Activated CD4-positive, alpha-beta memory T cell treated with anti-CD3 and anti-CD28 coated beads for 36 hours (primary cell): ENCODE data around the gene LSM12. TPM values are rescaled to one million over a fixed set of nuclear protein-coding genes. Genes with fewer than 3 reads are reported as not detected.

Source experiments
- CTCF ChIA-PET: fragments of 350-600 bp; sonication (Branson Sonifier 250); formaldehyde crosslinking; loops from one replicate; lab custom pipeline; 2021; ENCODE audit warnings: antibody characterized with exemption, inconsistent platforms; lab: Charles Lee
- POLR2A ChIA-PET: fragments of 350-600 bp; sonication (Branson Sonifier 250); formaldehyde crosslinking; loops from one replicate; lab custom pipeline; 2021; ENCODE audit warnings: antibody characterized with exemption; lab: Charles Lee
- DNase-seq: peaks from one replicate; pipeline ENCODE4 v3.0.0-alpha.2; 2020
- H3K27ac Mint-ChIP-seq: one replicate; pipeline ENCODE4 v1.8.0; 2021; ENCODE audit warnings: mixed read lengths
- H3K27me3 Mint-ChIP-seq: one replicate; pipeline ENCODE4 v1.8.0; 2021; ENCODE audit warnings: mixed read lengths
- H3K36me3 Mint-ChIP-seq: one replicate; pipeline ENCODE4 v1.8.0; 2021; ENCODE audit warnings: mixed read lengths
- H3K4me1 Mint-ChIP-seq: one replicate; pipeline ENCODE4 v1.8.0; 2021; ENCODE audit warnings: low read depth, mixed read lengths
- H3K4me3 Mint-ChIP-seq: one replicate; pipeline ENCODE4 v1.8.0; 2021; ENCODE audit warnings: mild to moderate bottlenecking, mixed read lengths
- H3K9me3 Mint-ChIP-seq: one replicate; pipeline ENCODE4 v1.8.0; 2021; ENCODE audit warnings: mixed read lengths
- intact Hi-C: fragments of 100-400 bp; cut with micrococcal nuclease; formaldehyde crosslinking; loops from one replicate; pipeline ENCODE4 v1.15.1; 2023
- total RNA-seq, 2 experiments: library from RNA; stranded (reverse); gene quantifications; one replicate each; pipeline ENCODE4 v1.2.3, GENCODE V29; 2021

The LSM12 gene
- total RNA-seq, 2 experiments from 2014 or later: 76.8 to 81.8 TPM

DNA sequence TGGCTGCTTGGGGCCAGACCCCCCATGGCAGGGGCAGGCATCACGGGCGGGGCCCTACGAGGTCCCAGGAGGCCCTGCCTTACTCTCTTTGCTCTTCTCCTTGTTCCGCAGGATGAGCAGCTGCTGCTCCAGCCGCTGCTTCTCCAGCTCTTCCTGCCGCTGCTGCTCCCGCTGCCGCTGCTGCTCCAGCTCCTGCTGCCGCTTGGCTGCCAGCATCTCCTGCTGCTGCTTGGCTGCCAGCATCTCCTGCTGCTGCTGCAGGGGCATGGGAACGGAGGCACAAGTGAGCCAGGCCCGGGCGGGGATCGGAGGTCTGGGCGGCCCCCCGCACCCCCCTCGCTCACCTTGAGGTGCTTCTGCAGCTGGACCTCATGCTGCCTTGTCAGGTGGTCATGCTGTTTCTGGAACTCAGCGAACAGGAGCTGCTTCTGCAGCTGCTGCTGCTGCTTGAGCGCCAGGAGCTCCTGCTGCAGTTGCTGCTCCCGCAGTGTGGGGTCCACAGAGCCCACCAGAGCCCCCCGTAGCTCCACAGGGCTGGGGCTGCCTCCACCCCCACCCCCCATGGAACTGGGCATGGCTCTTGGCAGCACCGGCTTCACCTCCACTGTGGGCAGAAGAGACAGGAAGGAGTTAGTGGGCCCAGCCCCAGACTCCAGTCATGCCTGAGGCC is 26.9 kb upstream of the LSM12 start:
- ChIA-PET POLR2A (no interaction called here), CTCF (no interaction called here)
- Mint-ChIP-seq H3K27me3 (no peaks in the 10 kb centered on the region), H3K4me1 (peaks cover 8% of the 10 kb centered on the region), H3K9me3 (no peaks in the 10 kb centered on the region), H3K27ac (no peak overlapping the region), H3K4me3 (no peak overlapping the region), H3K36me3 (no peaks in the 10 kb centered on the region)
- intact Hi-C loops: no loop called here
- no peak for DNase-seq

DNA sequence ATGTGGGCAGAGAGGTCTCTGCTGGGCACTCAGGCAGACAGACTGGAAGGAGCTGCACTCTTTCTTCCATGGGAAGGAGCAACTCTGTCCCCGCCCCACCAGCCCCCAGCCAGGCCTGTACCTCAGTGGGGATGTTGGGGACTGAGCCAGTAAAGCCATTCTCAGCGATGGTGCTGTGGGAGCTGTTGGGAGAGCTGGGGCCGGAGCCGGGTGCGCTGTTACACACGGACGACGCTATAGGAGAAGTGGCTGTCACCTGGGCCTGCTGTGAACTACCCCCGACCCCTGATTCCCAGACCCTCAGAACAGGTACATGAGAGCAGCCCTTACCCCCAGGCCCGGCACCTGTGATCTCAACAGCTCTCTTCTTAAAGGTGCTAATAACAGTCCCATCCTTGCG is 25.6 kb upstream of the LSM12 start:
- Mint-ChIP-seq H3K27me3 (no peaks in the 10 kb centered on the region), H3K4me3 (no peak overlapping the region), H3K4me1 (peaks cover 14% of the 10 kb centered on the region), H3K9me3 (no peaks in the 10 kb centered on the region), H3K36me3 (no peaks in the 10 kb centered on the region), H3K27ac (no peak overlapping the region)
- ChIA-PET CTCF (no interaction called here), POLR2A (interaction anchor here (1.0 kb wide), 1 partner anchor 32 kb away, joined by 3 read pairs; the partner anchor contains the start of gene HDAC5)
- intact Hi-C loops: no loop called here
- DNase-seq: no peak

- ChIA-PET POLR2A (interaction anchor here (1.0 kb wide), 1 partner anchor 32 kb away, joined by 3 read pairs; the partner anchor contains the start of gene HDAC5), CTCF (interaction anchor here (0.6 kb wide), 1 partner anchor 341 kb away, joined by 3 read pairs; no protein-coding TSS in a partner anchor)
- no peaks in the 10 kb centered on the region for H3K9me3 Mint-ChIP-seq
- H3K27ac Mint-ChIP-seq: no peak overlapping the region
- intact Hi-C loops: no loop called here
- DNase-seq: no peak
- no peak overlapping the region for H3K4me3 Mint-ChIP-seq
- H3K36me3 Mint-ChIP-seq: peaks cover 1% of the 10 kb centered on the region
- H3K27me3 Mint-ChIP-seq: no peaks in the 10 kb centered on the region
- peaks cover 20% of the 10 kb centered on the region for H3K4me1 Mint-ChIP-seq
Observed at GRCh38 chr17:44091200-44091997, 24.9 kb upstream of the LSM12 start.

GRCh38 chr17:44088254-44088653 is 21.8 kb upstream of the LSM12 start:
- Mint-ChIP-seq H3K27ac (no peak overlapping the region), H3K36me3 (peaks cover 1% of the 10 kb centered on the region), H3K4me3 (no peak overlapping the region), H3K9me3 (no peaks in the 10 kb centered on the region), H3K4me1 (peaks cover 18% of the 10 kb centered on the region), H3K27me3 (no peaks in the 10 kb centered on the region)
- no peak for DNase-seq
- intact Hi-C loops: no loop called here
- ChIA-PET POLR2A (no interaction called here), CTCF (interaction anchor here (1.7 kb wide), 1 partner anchor 47 kb away, joined by 3 read pairs; no protein-coding TSS in a partner anchor)

DNA sequence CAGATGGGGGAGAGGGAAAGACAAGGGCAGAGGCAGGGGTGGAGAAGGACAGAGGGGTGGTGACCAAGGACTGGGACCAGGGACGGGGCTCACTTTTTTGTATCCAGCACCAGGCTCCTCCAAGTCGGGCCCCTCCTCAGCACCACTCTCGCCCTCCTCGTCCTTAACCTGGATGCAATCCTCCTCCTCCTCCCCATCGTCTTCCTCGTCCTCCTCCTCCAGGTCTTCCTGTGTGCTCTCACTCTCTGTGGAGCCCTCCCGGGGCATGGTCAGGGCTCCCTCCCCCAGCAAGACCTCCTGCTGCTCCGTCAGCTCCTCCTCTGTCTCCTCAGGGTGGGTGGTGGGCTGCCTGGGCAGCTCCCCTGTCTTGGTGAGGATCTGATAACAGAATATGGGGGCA is 20.8 kb upstream of the LSM12 start:
- no peak for DNase-seq
- intact Hi-C loops: no loop called here
- Mint-ChIP-seq H3K27me3 (no peaks in the 10 kb centered on the region), H3K27ac (peak overlapping the region; percentile 74), H3K4me1 (peaks cover 18% of the 10 kb centered on the region), H3K4me3 (no peak overlapping the region), H3K9me3 (no peaks in the 10 kb centered on the region), H3K36me3 (peaks cover 4% of the 10 kb centered on the region)
- POLR2A ChIA-PET: no interaction called here
- CTCF ChIA-PET: interaction anchor here (0.6 to 1.2 kb wide), 3 partner anchors 28 to 99 kb away, joined by 3 to 4 read pairs (median 3); partner anchors contain the start of gene HDAC5

- peak; percentile 80 for DNase-seq
- ChIA-PET POLR2A (no interaction called here), CTCF (interaction anchor here (0.6 to 1.2 kb wide), 3 partner anchors 29 to 99 kb away, joined by 3 to 4 read pairs (median 3); partner anchors contain the start of gene HDAC5)
- intact Hi-C loops: no loop called here
- peaks cover 4% of the 10 kb centered on the region for H3K36me3 Mint-ChIP-seq
- H3K4me1 Mint-ChIP-seq: peaks cover 18% of the 10 kb centered on the region
- no peak overlapping the region for H3K4me3 Mint-ChIP-seq
- no peaks in the 10 kb centered on the region for H3K9me3 Mint-ChIP-seq
- no peaks in the 10 kb centered on the region for H3K27me3 Mint-ChIP-seq
- H3K27ac Mint-ChIP-seq: peak overlapping the region; percentile 74
Observed at GRCh38 chr17:44086364-44087311, 20.2 kb upstream of the LSM12 start.

DNA sequence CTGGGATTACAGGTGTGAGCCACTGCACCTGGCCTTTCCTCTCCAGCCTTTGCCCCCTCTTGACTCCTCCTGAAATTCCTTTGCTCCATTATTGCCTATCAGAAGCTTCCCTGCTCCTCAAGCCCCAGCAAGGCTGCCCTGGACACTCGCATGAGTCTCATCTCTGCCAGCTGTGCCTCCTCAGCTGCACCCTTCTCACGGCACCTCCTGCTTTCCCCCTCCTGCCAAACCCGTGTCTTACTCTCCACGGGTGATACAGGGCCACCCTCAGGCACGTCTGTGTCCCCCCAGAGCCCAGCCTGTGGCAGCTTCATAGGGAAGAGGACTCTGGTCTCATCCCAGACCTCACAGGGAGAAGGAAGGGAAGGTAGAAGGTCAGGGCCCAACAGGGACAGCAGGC is 19.4 kb upstream of the LSM12 start:
- peaks cover 18% of the 10 kb centered on the region for H3K4me1 Mint-ChIP-seq
- H3K36me3 Mint-ChIP-seq: peaks cover 4% of the 10 kb centered on the region
- H3K4me3 Mint-ChIP-seq: no peak overlapping the region
- POLR2A ChIA-PET: no interaction called here
- no peak for DNase-seq
- peak overlapping the region; percentile 28 for H3K27ac Mint-ChIP-seq
- CTCF ChIA-PET: interaction anchor here (0.8 kb wide), 1 partner anchor 143 kb away, joined by 3 read pairs; no protein-coding TSS in a partner anchor
- no peaks in the 10 kb centered on the region for H3K27me3 Mint-ChIP-seq
- intact Hi-C loops: no loop called here
- no peaks in the 10 kb centered on the region for H3K9me3 Mint-ChIP-seq

DNA sequence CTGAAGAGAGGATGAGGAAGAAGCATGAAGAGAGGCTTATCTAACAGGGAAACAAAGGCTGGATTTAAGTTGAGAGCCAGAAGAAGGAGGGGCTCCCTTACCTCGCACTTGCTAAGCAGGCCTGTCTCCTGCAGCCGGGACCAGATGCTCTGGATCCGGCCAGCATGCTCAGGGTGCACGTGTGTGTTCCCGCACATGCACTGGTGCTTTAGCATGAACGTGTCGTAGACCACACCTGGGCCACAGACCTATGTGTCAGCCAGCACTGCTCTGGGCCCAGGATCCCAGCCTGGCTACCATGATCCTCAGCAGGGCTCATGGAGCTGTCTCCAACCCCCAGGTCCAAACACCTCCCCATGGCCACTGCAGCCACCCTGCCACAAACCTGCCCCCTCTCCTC is 18.4 kb upstream of the LSM12 start:
- Mint-ChIP-seq H3K9me3 (no peaks in the 10 kb centered on the region), H3K27ac (no peak overlapping the region), H3K27me3 (no peaks in the 10 kb centered on the region), H3K4me1 (peaks cover 18% of the 10 kb centered on the region), H3K36me3 (peaks cover 4% of the 10 kb centered on the region), H3K4me3 (no peak overlapping the region)
- ChIA-PET POLR2A (no interaction called here), CTCF (interaction anchor here (0.6 to 2.0 kb wide), 7 partner anchors 12 to 142 kb away, joined by 3 to 5 read pairs (median 3); partner anchors contain the start of genes HDAC5 and LSM12)
- intact Hi-C loops: no loop called here
- no peak for DNase-seq

- H3K27ac Mint-ChIP-seq: no peak overlapping the region
- DNase-seq: peak; percentile 54
- intact Hi-C loops: no loop called here
Observed at GRCh38 chr17:44084131-44084538, 17.7 kb upstream of the LSM12 start.

DNA sequence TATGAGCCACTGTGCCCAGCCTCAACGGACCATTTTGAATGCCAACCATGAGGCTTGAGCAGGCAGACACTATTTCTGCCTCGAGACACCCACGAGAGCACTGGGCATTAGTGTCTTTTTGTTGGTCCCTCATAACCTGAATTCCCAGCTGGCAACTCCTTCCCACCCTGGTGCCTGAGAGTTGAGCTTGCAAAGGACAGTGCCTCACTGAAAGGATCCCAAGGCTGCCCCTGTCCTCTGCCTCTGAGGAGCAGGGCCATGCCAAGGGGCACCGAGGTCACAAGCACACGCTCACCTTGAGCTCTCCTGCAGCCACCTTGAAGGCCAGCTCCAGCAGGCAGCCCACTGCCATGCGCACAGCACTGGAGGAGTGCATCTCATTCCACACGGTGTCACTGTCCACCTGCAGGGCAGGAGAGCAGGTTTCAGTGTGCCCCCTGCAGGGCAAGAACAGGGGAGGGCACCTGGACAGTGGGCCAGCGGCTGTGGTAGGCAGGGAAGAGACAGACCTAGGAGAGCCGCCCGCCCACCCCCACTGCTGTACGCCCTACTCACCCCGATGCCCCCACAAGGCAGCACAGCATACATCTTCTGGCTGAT is 16.9 kb upstream of the LSM12 start:
- Mint-ChIP-seq H3K36me3 (peaks cover 6% of the 10 kb centered on the region), H3K9me3 (no peaks in the 10 kb centered on the region), H3K27me3 (no peaks in the 10 kb centered on the region), H3K4me1 (peaks cover 16% of the 10 kb centered on the region), H3K4me3 (no peak overlapping the region), H3K27ac (no peak overlapping the region)
- ChIA-PET CTCF (interaction anchor here (0.7 to 2.0 kb wide), 6 partner anchors 17 to 85 kb away, joined by 3 to 6 read pairs (median 3); partner anchors contain the start of gene LSM12), POLR2A (interaction anchor here (0.6 kb wide), 1 partner anchor 1421 kb away, joined by 3 read pairs; no protein-coding TSS in a partner anchor)
- intact Hi-C loops: no loop called here
- DNase-seq: no peak

More at GRCh38 chr17:44084131-44084538, 17.7 kb upstream of the LSM12 start:
- Mint-ChIP-seq H3K4me1 (peaks cover 18% of the 10 kb centered on the region), H3K4me3 (no peak overlapping the region), H3K9me3 (no peaks in the 10 kb centered on the region), H3K27me3 (no peaks in the 10 kb centered on the region), H3K36me3 (peaks cover 5% of the 10 kb centered on the region)
- ChIA-PET POLR2A (interaction anchor here (0.6 kb wide), 1 partner anchor 85 kb away, joined by 3 read pairs; no protein-coding TSS in a partner anchor), CTCF (interaction anchor here (0.7 to 2.0 kb wide), 4 partner anchors 18 to 56 kb away, joined by 3 to 5 read pairs (median 3); partner anchors contain the start of gene LSM12)
